Measurements from ENCODE around the gene RIMS4.

- TF ChIP-seq, protein P1, sequence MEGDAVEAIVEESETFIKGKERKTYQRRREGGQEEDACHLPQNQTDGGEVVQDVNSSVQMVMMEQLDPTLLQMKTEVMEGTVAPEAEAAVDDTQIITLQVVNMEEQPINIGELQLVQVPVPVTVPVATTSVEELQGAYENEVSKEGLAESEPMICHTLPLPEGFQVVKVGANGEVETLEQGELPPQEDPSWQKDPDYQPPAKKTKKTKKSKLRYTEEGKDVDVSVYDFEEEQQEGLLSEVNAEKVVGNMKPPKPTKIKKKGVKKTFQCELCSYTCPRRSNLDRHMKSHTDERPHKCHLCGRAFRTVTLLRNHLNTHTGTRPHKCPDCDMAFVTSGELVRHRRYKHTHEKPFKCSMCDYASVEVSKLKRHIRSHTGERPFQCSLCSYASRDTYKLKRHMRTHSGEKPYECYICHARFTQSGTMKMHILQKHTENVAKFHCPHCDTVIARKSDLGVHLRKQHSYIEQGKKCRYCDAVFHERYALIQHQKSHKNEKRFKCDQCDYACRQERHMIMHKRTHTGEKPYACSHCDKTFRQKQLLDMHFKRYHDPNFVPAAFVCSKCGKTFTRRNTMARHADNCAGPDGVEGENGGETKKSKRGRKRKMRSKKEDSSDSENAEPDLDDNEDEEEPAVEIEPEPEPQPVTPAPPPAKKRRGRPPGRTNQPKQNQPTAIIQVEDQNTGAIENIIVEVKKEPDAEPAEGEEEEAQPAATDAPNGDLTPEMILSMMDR (IDR thresholded peaks at IDR 0.05), result no peak
- no peak for TF ChIP-seq POLR2A (IDR thresholded peaks at IDR 0.05)
- TF ChIP-seq EP300 (IDR thresholded peaks at IDR 0.05), result no peak
Observed at GRCh38 chr20:44730441-44730840, 79.9 kb downstream of the RIMS4 start.

Measured in ovary (tissue), 3 donors.